ENCODE measurements around the gene PARM1.

PARM1 gene

DNA sequence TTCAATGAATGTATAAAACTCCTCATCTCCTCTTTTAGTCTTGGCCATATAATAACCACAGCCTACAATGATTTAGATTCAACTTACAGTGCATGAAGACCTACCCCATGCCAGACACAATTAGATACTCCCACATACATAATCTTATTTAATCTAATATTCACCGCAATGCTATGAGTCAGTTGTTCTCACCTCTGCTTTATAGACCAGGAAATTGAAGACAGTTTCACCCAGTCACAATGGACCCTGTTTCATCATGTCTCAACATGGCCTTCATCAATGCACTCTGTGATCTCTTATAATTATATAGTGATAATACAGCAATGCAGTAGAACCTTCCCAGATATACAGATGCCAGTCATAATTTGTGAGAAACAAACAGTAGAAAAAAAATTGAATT is 148.6 kb downstream of the PARM1 start:
- no peak for DNase-seq (ENCODE audit: low spot score)

DNA sequence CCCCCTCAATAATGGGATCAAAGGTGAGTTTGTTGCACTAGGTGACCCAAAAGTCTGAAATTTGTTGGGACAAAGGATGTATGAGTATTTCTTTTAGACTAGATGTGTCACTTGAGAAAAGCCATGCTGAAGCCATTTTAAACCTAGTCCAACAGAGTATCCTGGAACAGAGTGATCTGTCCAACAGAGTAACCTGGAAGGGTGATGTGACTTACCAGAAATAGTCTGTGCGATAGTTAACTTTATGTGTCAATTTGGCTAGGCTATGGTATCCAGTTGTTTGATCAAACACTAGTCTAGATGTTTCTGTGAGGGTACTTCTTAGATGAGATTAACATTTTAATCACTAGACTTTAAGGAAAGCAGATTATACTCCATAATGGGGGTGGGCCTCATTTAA is 154.5 kb downstream of the PARM1 start:
- no peak for DNase-seq (ENCODE audit: low spot score)

DNA sequence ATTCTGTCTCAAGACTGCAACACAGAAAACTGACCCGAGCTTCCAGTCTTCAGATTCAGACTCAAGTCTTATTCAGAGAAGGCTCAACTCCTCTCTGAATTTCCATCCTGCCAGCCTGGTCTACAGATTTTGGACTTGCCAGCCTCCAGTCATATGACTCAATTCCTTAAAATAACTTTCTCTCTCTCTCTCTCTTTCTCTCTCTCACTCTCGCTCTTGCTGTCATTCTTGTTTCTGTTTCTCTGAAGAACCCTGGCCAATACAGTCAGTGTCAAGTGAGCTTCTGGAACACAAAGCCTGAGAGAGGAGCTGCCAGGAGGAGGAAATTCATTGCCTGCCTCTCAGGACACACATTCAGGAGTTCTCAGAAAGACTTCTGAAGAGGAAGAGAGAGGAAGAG is 154.9 kb downstream of the PARM1 start:
- no peak for DNase-seq (ENCODE audit: low spot score)

DNA sequence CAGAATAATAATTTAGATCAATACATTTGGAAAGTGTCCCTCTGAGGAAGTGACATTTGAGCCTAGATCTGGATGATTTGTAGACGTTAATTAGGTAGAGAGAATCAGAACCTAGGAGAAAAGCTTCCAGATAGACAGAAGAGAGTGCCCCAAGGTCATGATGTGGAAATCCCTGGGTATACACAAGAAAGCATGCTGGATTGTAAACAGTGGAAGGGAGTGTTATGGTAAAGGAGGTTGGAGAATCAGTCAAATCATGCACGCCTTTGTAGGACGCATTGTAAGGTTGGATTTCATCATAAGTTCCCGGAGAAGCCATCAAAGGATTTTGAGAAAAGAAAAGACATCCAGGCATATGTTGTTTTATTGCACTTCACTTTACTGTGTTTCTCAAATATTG is 156.3 kb downstream of the PARM1 start:
- DNase-seq (ENCODE audit: low spot score) = no peak

DNA sequence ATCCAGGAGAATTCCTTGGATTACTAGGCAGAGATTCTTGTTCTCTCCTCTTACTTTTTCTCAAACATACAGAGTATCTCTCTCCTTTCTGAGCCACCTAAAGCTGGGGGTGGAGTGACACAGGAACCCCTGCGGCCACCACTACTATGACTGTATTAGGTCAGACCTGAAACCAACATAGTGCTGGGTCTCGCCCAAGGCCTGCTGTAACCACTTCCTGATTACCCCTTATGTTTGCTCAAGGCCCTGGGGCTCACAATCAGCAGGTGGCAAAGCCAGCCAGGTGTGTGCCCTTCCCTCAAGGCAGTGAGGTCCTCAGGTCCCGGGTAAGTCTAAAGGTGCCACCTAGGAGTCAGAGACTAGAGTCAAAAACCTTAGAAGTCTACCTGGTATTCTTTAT is 166.4 kb downstream of the PARM1 start:
- DNase-seq (ENCODE audit: low spot score) = no peak
